Heart left ventricle (tissue), 13 donors: Measurements from ENCODE around the gene SKI.

Experiments
- POLR2A ChIP-seq, 2 donors: fragments of 450-650 bp; IDR thresholded peaks; one replicate each; pipeline ENCODE4 v1.6.1; 2017; ENCODE audit warnings: antibody characterized with exemption in 2 of 2, mild to moderate bottlenecking in 2 of 2, moderate library complexity in 2 of 2
- TF ChIP-seq, protein P1 (sequence below), 12 donors: fragments of 200-600 bp; sonication (generic) in 4 of 12; IDR thresholded peaks; one replicate each; pipeline versions ENCODE4 v1.5.0 to v1.8.0; 2018 to 2022; ENCODE audit warnings: antibody characterized with exemption in 12 of 12, mild to moderate bottlenecking in 5 of 12
- donor health status: ischemic (EF 13 %, LVEDD 7.1; RV severe dilation, severe dysfunction).
- donor health status: DM: no; HTN: yes; CAD: no.
- donor health status: DM: no; HTN: no; CAD: no.
- donor health status: ischemic (EF 25% LVEDD 6.9; RV normal size, moderate dysfunction).
- donor health status: ischemic (EF 25% LVEDD 5.7; RV mildly dilated, moderate dysfunction).
- donor health status: ischemic (EF 35%, LVEDD 5.7; RV mildly dilated, moderate dysfunction).
- donor health status: nonischemic (EF 11% LVEDD 7.7; RV severe dilation, severe dysfunction).
- donor health status: DM: yes; HTN: yes; CAD: no.
- donor health status: PGD.
- donor health status: ischemic (EF 29% LVEDD 5.4; RV normal size, mild dysfunction).
- donor health status: nonischemic (EF 23%, LVEDD 6.1; RV moderate dilation, normal function).

DNA sequence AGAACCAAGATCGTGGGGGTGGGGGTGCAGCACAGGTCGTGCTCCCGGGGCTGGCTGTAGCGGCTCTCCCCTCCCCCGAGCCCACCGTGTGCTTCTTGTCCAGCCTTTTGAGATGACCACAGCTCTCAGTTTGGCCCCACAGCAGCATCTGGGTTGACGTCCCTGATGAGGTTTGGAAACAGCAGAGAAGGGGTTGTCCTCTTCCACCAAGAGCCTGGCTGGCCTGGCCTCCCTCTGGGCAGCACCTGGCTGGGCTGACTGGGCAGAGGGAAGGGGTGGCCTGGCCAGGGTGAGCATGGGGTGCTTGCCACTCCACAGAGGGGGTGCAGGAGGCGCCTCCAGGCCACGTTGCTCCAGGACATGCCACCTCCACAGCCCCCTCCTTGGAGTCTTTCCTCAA is 61.5 kb downstream of the SKI start:
- TF ChIP-seq POLR2A (IDR thresholded peaks at IDR 0.05), result no peak
- TF ChIP-seq, protein P1, sequence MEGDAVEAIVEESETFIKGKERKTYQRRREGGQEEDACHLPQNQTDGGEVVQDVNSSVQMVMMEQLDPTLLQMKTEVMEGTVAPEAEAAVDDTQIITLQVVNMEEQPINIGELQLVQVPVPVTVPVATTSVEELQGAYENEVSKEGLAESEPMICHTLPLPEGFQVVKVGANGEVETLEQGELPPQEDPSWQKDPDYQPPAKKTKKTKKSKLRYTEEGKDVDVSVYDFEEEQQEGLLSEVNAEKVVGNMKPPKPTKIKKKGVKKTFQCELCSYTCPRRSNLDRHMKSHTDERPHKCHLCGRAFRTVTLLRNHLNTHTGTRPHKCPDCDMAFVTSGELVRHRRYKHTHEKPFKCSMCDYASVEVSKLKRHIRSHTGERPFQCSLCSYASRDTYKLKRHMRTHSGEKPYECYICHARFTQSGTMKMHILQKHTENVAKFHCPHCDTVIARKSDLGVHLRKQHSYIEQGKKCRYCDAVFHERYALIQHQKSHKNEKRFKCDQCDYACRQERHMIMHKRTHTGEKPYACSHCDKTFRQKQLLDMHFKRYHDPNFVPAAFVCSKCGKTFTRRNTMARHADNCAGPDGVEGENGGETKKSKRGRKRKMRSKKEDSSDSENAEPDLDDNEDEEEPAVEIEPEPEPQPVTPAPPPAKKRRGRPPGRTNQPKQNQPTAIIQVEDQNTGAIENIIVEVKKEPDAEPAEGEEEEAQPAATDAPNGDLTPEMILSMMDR (IDR thresholded peaks at IDR 0.05), result no peak
